Measurements from ENCODE around the gene PLEKHG4B.

Gene PLEKHG4B

DNA sequence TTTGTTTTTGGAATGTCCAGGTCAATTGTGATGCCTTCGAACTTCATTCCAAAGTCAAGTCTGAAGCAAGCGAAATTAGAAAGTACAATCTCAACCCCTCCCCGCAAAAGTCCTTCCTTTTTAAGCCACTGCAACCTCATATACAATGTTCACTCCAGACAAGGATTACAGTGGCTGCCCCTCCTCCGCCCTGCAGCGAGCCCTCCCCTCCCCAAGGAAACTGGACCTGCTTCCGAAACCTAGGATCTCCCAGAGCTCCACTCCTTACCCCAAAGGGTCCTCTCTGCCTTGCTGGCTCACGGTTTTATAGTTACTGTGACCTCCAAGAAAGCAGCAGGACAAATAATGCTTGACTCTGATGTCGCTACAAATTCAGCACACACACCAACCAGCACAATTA is 109.7 kb downstream of the PLEKHG4B start:
- H3K4me2 ChIP-seq: no peak overlapping the region
- TF ChIP-seq, protein P1, sequence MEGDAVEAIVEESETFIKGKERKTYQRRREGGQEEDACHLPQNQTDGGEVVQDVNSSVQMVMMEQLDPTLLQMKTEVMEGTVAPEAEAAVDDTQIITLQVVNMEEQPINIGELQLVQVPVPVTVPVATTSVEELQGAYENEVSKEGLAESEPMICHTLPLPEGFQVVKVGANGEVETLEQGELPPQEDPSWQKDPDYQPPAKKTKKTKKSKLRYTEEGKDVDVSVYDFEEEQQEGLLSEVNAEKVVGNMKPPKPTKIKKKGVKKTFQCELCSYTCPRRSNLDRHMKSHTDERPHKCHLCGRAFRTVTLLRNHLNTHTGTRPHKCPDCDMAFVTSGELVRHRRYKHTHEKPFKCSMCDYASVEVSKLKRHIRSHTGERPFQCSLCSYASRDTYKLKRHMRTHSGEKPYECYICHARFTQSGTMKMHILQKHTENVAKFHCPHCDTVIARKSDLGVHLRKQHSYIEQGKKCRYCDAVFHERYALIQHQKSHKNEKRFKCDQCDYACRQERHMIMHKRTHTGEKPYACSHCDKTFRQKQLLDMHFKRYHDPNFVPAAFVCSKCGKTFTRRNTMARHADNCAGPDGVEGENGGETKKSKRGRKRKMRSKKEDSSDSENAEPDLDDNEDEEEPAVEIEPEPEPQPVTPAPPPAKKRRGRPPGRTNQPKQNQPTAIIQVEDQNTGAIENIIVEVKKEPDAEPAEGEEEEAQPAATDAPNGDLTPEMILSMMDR (conservative IDR thresholded peaks at IDR 0.05; ENCODE audit: low read depth, low read length): no peak

DNA sequence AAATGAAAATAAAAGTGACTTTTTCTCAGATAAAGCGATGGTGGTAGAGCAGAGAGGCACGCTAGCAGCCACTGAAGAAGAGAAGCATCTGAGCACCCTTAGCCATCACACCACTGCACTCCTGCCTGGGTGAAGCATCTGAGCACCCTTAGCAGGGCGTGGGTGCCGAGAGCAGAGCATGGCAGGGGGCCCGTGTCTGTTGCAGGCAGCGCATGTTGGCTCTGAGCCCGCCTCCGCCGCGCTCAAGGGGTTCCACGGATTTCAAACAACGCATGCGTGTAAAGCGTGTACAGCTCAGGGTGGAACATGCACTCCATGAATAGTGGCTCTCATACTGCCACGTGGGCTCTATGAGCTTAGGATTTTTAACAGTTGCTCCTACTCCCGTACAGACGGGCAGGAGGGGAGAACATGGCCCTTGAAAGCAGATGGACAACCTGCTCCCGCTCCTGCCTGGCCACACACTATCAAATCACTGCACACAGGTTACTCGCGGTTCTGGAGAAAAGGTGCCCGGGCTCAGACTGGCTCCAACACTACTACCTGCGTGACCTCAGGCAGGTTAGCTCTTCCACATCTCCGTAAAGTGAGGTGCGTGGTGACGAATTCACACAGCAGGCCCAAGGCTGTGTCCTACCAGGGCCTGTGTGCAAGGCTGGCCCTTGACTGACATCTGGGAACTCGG is 111.4 kb downstream of the PLEKHG4B start:
- peaks cover 6% of the 10 kb centered on the region; the same call in 1 of the 2 replicates for H3K36me3 ChIP-seq (ENCODE audit: insufficient read depth)

More for the DNA sequence above, 109.7 kb downstream of the PLEKHG4B start:
- no peaks in the 10 kb centered on the region for H4K20me1 ChIP-seq (ENCODE audit: insufficient read depth)
- H3K4me1 ChIP-seq (ENCODE audit: low read depth, poor library complexity, severe bottlenecking): no peaks in the 10 kb centered on the region
- no peaks in the 10 kb centered on the region for H3K27me3 ChIP-seq (ENCODE audit: insufficient read depth, low read depth)
- peaks cover 7% of the 10 kb centered on the region; the same call in 1 of the 2 replicates for H3K79me2 ChIP-seq (ENCODE audit: insufficient read depth, low read depth)
- H3K9ac ChIP-seq: no peak overlapping the region
- no peak overlapping the region for H3K27ac ChIP-seq
- peaks cover 6% of the 10 kb centered on the region; the same call in 1 of the 2 replicates for H3K36me3 ChIP-seq (ENCODE audit: insufficient read depth)
- H2AFZ ChIP-seq (ENCODE audit: low read depth): no peak overlapping the region
- no peak overlapping the region for H3K4me3 ChIP-seq (IDR thresholded peaks at IDR 0.05; ENCODE audit: insufficient read depth, low read depth, low read length)

DNA sequence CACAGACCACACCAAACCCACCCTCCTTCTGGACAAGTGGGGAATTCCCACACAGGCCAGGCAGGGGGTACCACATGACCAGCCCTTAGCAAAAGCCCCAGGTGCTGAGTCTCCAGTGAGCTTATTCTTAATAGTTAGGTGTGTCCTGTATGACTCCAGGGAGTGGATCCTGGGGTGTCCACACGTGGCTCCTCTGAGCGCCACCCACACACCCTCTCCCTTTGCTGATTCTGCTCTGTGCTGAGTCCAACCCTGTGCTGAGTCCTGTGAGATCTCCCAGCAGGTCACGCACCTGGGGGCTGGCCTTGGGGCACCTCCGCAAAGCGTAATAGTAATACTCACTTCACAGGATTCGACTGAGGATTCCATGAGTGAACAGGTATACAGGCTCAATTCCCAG is 112.0 kb downstream of the PLEKHG4B start:
- Histone ChIP-seq H3K9ac (no peak overlapping the region), H3K27ac (no peak overlapping the region), H3K27me3 (ENCODE audit: insufficient read depth, low read depth) (no peaks in the 10 kb centered on the region), H3K79me2 (ENCODE audit: insufficient read depth, low read depth) (peaks cover 30% of the 10 kb centered on the region), H3K4me3 (IDR thresholded peaks at IDR 0.05; ENCODE audit: insufficient read depth, low read depth, low read length) (no peak overlapping the region), H2AFZ (ENCODE audit: low read depth) (no peak overlapping the region), H4K20me1 (ENCODE audit: insufficient read depth) (no peaks in the 10 kb centered on the region), H3K36me3 (ENCODE audit: insufficient read depth) (peaks cover 6% of the 10 kb centered on the region; the same call in 1 of the 2 replicates), H3K4me1 (ENCODE audit: low read depth, poor library complexity, severe bottlenecking) (no peaks in the 10 kb centered on the region), H3K4me2 (no peak overlapping the region)
- TF ChIP-seq, protein P1 (conservative IDR thresholded peaks at IDR 0.05; ENCODE audit: low read depth, low read length): no peak

More for the DNA sequence above, 111.4 kb downstream of the PLEKHG4B start:
- no peak overlapping the region for H3K9ac ChIP-seq
- H3K4me2 ChIP-seq: no peak overlapping the region
- H4K20me1 ChIP-seq (ENCODE audit: insufficient read depth): no peaks in the 10 kb centered on the region
- TF ChIP-seq, protein P1 (conservative IDR thresholded peaks at IDR 0.05; ENCODE audit: low read depth, low read length): no peak
- no peaks in the 10 kb centered on the region for H3K4me1 ChIP-seq (ENCODE audit: low read depth, poor library complexity, severe bottlenecking)
- H2AFZ ChIP-seq (ENCODE audit: low read depth): no peak overlapping the region
- no peak overlapping the region for H3K4me3 ChIP-seq (IDR thresholded peaks at IDR 0.05; ENCODE audit: insufficient read depth, low read depth, low read length)
- no peak overlapping the region for H3K27ac ChIP-seq
- peaks cover 24% of the 10 kb centered on the region for H3K79me2 ChIP-seq (ENCODE audit: insufficient read depth, low read depth)
- H3K27me3 ChIP-seq (ENCODE audit: insufficient read depth, low read depth): no peaks in the 10 kb centered on the region

DNA sequence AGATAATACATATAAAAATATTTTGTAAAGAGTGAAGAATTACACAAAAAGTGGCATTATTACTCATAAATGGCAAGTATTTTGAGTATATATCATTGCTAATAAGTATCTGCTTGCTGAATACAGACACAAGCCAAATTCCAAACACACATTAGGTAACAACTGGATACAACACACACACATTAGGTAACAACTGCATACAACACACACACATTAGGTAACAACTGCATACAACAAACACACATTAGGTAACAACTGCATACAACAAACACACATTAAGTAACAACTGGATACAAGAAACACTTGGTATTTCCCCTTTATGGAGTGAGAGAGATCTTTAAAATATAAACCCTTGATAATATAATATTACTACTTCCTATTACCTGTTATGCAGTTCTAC is 112.5 kb downstream of the PLEKHG4B start:
- Histone ChIP-seq H3K79me2 (ENCODE audit: insufficient read depth, low read depth) (peaks cover 30% of the 10 kb centered on the region), H3K4me1 (ENCODE audit: low read depth, poor library complexity, severe bottlenecking) (no peaks in the 10 kb centered on the region), H2AFZ (ENCODE audit: low read depth) (no peak overlapping the region), H3K36me3 (ENCODE audit: insufficient read depth) (peaks cover 6% of the 10 kb centered on the region; the same call in 1 of the 2 replicates), H3K9ac (no peak overlapping the region), H3K27me3 (ENCODE audit: insufficient read depth, low read depth) (no peaks in the 10 kb centered on the region), H3K27ac (no peak overlapping the region), H3K4me3 (IDR thresholded peaks at IDR 0.05; ENCODE audit: insufficient read depth, low read depth, low read length) (no peak overlapping the region), H4K20me1 (ENCODE audit: insufficient read depth) (no peaks in the 10 kb centered on the region), H3K4me2 (no peak overlapping the region)
- TF ChIP-seq, protein P1 (conservative IDR thresholded peaks at IDR 0.05; ENCODE audit: low read depth, low read length): no peak

Data from KMS-11 (cell line).